ENCODE measurements around the gene MGME1. TPM values are rescaled to one million over a fixed set of nuclear protein-coding genes. Genes with fewer than 3 reads are reported as not detected.

MGME1 gene
- total and polyA plus RNA-seq, 9 of the 15 experiments (the other 6 are each of a cell fraction or from before 2014, with no cell fraction given), result 13.4 to 45.1 (median 30.6) TPM

DNA sequence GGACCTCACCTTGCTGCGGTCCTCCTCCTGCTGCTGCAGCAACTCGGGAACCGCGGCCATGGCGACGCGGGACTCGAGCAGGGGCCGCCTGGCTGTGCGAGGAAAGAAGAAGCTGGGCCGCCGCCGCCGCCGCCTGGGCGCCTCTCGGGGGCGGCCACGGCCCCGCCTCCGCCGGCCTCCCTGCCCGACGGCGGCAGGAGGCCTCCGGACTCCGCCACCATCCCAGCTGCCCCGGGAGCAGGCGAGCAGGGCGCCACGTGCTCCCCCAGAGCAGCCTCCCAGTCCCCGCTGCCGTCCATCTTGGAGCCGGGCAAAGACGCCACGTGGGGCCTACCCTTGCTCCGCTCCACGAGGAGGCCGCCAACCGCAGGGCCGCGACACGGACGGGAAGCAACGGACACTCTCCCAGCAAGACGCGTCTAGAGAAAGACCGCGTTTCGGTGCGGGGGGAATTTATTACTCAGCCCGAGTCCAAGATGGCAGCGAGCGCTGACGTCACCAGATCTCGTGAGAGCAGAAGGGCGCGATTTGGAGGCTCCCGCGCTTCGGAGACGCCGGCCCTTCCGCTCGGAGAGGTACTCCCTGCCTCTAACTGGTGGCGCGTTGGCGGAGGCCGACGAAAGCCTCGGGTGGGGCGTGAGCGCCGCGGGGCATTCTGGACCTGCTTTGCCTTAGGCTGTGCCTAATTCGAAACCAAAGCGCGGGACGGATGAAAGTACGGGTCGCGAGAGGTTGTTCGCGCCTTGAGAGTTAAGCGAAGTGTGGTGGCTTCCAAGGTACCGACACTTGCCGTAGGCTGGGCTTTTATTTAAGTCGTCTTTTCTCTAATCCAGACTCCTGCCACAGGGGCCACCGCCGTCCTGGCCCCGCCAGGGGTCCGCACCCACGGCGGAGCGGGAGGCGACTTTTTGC lies at the start of gene MGME1, which contains the start of gene SNX5 (continued):
- TF ChIP-seq ZNF280A (IDR thresholded peaks at IDR 0.05; ENCODE audit: low read depth, partially characterized antibody) (no peak), RBM14 (IDR thresholded peaks at IDR 0.05; ENCODE audit: borderline replicate concordance, insufficient read depth, low read depth, low read length) (no peak), HLTF (IDR thresholded peaks at IDR 0.05) (no peak), RAD51 (IDR thresholded peaks at IDR 0.05; ENCODE audit: borderline replicate concordance, low read depth) (peak; percentile 49; the same call in 1 of the 2 replicates), JUNB (CRISPR knock-in tag; conservative IDR thresholded peaks at IDR 0.05) (0 out of 2 replicates have a peak, but pooled peaks have one; percentile 25), BACH1 (tag; IDR thresholded peaks at IDR 0.05) (no peak), LCOR (CRISPR knock-in tag; IDR thresholded peaks at IDR 0.05) (peak; percentile 94), ESRRA (IDR thresholded peaks at IDR 0.05; ENCODE audit: borderline replicate concordance, low read depth) (peak; percentile 52), ZNF57 (CRISPR knock-in tag; IDR thresholded peaks at IDR 0.05) (no peak), RFX5 (IDR thresholded peaks at IDR 0.05; ENCODE audit: low read depth, low read length) (no peak), NR2F6 (CRISPR knock-in tag; IDR thresholded peaks at IDR 0.05) (no peak), RBM34 (IDR thresholded peaks at IDR 0.05; ENCODE audit: borderline replicate concordance, insufficient read depth, low read length) (no peak), ZNF165 (CRISPR knock-in tag; IDR thresholded peaks at IDR 0.05; ENCODE audit: borderline replicate concordance) (no peak), THRA (IDR thresholded peaks at IDR 0.05) (no peak), THRB (CRISPR knock-in tag; conservative IDR thresholded peaks at IDR 0.05) (no peak), HDAC2 (IDR thresholded peaks at IDR 0.05) (no peak)
- TF ChIP-seq, protein P1, sequence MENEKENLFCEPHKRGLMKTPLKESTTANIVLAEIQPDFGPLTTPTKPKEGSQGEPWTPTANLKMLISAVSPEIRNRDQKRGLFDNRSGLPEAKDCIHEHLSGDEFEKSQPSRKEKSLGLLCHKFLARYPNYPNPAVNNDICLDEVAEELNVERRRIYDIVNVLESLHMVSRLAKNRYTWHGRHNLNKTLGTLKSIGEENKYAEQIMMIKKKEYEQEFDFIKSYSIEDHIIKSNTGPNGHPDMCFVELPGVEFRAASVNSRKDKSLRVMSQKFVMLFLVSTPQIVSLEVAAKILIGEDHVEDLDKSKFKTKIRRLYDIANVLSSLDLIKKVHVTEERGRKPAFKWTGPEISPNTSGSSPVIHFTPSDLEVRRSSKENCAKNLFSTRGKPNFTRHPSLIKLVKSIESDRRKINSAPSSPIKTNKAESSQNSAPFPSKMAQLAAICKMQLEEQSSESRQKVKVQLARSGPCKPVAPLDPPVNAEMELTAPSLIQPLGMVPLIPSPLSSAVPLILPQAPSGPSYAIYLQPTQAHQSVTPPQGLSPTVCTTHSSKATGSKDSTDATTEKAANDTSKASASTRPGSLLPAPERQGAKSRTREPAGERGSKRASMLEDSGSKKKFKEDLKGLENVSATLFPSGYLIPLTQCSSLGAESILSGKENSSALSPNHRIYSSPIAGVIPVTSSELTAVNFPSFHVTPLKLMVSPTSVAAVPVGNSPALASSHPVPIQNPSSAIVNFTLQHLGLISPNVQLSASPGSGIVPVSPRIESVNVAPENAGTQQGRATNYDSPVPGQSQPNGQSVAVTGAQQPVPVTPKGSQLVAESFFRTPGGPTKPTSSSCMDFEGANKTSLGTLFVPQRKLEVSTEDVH (IDR thresholded peaks at IDR 0.05; ENCODE audit: low read depth, partially characterized antibody), result peak; percentile 92
- TF ChIP-seq, protein P2, sequence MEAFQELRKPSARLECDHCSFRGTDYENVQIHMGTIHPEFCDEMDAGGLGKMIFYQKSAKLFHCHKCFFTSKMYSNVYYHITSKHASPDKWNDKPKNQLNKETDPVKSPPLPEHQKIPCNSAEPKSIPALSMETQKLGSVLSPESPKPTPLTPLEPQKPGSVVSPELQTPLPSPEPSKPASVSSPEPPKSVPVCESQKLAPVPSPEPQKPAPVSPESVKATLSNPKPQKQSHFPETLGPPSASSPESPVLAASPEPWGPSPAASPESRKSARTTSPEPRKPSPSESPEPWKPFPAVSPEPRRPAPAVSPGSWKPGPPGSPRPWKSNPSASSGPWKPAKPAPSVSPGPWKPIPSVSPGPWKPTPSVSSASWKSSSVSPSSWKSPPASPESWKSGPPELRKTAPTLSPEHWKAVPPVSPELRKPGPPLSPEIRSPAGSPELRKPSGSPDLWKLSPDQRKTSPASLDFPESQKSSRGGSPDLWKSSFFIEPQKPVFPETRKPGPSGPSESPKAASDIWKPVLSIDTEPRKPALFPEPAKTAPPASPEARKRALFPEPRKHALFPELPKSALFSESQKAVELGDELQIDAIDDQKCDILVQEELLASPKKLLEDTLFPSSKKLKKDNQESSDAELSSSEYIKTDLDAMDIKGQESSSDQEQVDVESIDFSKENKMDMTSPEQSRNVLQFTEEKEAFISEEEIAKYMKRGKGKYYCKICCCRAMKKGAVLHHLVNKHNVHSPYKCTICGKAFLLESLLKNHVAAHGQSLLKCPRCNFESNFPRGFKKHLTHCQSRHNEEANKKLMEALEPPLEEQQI (IDR thresholded peaks at IDR 0.05), result no peak
